ENCODE data around the gene RAB21.
"Not testable (repeated sequence)": the region's sequence is repeated elsewhere in the genome, so short reads cannot be mapped to it uniquely, and the experiment has no call there.

RAB21 gene

DNA sequence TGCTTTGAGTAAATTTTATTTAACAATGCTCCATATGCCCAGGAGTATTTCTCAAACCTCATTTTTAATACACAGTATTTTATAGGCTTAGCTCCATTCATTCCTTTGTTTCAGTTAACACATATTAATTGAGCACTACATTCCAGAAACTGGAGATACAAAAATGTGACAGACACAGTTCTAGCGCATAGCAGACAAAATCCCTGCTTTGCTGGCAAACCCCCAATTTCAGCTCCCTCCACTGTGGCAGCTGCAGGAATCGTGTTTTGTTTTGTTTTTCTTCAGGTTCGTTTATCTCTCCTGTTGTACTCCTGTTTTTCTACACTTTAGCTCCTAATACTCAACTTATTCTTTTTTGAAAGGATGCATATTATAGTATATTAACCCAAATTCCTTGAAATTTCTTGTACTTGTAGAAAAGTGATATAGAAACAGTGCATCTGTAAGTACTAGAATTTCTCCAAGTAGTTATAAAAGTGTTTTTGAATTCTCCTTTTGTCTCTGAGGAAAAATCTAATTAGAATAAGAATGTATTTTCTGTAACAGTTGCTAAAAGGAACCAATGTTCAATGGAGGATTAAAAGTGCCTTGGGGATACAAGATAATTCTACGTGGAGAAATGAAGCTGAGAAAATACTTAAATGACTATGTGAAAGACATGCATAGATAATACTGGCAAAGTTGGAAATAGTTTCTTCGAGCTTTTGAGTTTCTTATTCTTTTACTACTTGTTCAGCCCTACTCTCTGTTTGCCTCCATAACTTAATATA lies 6.4 kb upstream of the RAB21 start:
- DNase-seq (ENCODE audit: extremely low spot score, insufficient read length, low read depth) (no peak), FAIRE-seq (no peak)

DNA sequence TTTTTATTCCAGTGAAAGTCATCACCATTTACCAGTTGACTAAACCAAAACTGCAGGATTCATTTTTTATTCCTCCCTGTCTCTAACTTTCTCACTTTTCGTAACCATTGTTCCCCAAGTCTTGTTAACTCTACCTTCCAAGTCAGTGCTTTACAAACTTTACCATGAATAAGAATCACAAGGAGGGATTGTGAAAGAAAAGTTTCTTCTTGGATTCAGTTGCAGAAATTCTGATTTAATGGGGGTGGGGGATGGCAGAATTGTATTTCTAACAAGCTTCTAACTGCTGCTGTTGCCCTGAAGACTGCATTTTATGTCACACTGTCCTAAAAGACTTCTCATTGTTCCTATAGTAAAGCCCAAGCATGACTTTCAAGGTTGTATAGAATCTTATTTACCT lies 5.0 kb upstream of the RAB21 start:
- DNase-seq (ENCODE audit: extremely low spot score, insufficient read length, low read depth) (no peak), FAIRE-seq (no peak)

DNA sequence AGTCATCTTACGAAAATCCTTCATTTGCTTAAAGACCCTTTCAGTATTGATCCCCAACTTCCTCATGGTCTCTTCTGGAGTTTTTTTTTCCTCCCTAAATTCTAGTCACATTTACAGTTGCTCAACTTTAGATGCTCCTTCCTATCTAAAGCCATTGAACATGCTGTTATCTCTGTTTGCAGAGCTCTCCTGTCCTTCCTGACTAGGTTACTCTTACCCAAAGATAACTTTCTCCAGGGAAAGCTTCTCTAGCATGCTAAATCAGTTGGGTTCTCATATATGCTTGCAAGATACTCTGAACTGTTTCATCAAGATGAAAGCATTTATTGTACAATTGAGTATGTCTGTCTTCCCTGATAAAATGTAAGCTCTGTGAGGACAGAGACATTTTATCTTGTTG lies 1.8 kb upstream of the RAB21 start:
- DNase-seq (ENCODE audit: extremely low spot score, insufficient read length, low read depth) (no peak), FAIRE-seq (no peak)

DNA sequence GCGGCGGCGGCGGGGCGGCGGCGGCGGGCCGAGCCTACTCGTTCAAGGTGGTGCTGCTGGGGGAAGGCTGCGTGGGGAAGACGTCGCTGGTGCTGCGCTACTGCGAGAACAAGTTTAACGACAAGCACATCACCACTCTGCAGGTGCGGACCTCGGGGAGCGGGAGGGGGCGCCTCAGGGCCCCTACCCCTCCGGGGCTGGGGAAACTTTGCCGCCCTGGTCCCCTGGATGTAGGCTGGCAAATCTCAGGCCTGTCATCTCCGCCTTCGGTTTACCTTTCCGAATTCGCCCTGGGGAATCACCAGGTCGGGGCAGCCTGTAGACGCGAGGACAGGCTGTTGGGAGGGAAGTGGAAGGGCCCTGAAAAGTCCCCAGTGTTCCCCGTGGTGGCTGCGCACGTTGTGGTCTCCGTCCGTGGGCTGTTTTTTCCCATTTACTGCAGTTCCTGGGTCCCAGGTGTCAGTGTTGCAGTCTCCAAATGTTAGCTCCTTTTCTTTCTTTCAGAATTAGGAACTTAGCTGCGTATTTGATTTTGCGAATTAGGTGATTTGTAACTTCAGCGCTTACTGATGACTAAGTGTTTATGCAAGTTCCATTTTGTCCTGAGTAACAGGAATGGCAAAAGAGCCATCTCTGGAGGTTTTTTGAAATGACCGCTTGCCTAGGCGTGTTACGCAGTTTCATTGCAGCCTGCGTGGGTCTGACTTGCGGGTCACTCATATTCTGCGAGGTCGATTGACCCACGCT lies 656 bp downstream of the RAB21 start:
- DNase-seq (ENCODE audit: extremely low spot score, insufficient read length, low read depth) (peak; percentile 25), FAIRE-seq (peak; percentile 76)

DNA sequence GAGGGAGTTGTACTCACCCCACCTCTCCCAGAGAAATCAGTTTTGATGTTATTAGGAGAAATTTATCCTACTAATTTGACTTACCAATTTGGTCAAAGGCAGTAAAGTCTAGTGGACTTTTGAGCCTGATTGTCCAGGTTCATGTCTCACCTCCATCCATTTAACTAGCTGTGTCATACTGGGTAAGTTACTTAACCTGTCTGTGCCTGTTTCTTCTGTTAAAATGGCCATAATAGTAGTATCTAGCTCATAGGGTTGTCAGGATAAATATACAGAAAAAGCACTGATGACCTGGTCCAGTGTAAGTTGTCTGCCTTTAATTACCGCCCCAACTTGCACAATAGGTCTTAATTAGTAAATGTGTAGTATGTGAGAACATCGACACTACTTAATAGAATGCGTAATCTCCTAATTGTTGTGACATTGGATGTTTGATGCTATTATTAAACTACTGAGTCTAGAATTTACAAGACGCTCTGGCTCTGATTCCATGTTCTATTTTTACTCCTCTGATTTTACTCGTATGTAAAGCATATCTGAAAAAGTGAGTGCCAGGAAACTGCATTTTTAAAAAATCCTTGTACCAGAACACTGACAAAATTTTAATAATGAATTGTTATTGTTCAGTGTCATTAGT lies 1.5 kb downstream of the RAB21 start:
- DNase-seq (ENCODE audit: extremely low spot score, insufficient read length, low read depth) (no peak), FAIRE-seq (peak; percentile 46)

DNA sequence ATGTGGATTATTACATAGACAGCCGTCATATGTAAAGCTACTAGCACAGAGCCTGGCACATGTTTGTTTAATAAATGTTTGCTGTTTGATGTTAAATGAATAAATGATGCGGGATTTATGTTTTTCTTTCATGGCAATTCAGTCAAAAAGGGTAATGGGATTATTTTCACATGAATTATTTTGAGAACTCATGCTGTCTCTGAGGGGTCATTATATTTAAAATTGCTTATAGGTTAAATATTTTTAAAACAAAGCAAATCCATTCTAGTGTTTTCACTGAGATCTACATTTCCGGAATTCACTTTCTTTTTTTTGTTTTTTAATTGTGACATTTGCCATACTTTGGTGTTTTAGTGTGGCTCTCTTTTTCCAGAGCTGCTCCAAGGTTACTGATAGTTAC lies 5.3 kb downstream of the RAB21 start:
- no peak for FAIRE-seq
- no peak for DNase-seq (ENCODE audit: extremely low spot score, insufficient read length, low read depth)

DNA sequence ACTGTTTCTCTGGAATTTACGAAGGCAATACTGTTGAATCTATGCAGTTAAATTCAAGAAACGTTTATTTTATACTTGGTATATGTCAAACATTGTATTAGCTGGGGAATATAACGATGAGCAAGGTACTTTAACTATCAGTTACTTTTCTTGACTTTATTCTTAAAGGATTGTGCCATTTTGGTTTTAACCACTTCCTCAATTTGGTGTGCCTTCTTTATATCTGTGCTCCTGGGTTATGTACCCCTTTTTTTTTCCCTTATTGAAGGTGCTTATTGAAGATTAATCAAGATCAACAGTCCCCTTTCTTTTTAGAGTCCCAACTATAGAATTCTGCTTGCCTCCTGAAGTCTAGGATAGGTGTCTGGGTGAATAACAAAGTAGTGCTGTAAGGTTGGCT lies 5.8 kb downstream of the RAB21 start:
- FAIRE-seq (no peak), DNase-seq (ENCODE audit: extremely low spot score, insufficient read length, low read depth) (no peak)

DNA sequence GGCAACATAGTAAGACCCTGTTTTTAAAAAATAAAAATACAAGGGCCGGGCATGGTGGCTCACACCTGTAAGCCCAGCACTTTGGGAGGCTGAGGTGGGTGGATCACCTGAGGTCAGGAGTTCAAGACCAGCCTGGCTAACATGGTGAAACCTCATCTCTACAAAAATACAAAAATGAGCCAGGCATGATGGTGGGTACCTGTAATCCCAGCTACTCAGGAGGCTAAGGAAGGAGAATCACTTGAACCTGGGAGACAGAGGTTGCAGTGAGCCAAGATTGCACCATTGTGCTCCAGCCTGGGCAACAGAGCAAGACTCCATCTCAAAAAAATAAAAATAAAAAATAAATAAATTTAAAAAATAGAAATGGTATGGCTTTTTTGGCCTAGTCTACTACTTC lies 6.7 kb downstream of the RAB21 start:
- not testable (repeated sequence) for FAIRE-seq; DNase-seq (ENCODE audit: extremely low spot score, insufficient read length, low read depth)

DNA sequence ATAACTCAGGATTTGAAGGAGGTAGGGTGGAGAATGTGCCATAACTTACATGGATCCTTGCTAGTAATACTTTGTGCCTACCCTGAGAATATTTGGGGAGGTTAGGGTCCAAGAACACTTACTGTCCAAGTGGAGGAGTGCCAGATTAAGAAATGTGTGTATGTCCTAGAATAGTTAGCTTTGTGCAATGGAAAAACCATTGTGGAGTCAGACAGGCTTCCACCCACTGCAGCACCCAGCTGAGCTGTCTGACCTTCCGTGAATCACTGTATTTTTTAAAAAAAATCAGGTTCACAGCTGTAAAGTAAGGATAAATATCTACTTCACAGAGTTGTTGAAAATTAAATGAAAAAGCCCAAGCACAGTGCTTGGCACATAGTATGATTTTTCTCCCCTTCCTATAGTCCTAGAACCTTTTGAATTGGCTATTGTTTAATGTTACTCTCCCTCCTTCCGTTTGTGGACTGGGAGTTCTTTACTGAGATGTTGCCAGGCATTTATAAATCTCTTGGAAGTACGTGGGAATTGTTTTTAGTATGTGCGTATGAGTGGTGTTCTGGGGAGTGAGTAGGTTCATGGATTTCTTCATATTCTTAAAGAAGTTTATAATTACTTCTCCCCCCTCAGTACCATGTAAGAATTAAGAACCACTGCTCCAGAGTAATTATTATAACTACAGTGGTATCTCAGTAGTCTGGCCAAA lies 9.2 kb downstream of the RAB21 start:
- FAIRE-seq (no peak), DNase-seq (ENCODE audit: extremely low spot score, insufficient read length, low read depth) (no peak)

DNA sequence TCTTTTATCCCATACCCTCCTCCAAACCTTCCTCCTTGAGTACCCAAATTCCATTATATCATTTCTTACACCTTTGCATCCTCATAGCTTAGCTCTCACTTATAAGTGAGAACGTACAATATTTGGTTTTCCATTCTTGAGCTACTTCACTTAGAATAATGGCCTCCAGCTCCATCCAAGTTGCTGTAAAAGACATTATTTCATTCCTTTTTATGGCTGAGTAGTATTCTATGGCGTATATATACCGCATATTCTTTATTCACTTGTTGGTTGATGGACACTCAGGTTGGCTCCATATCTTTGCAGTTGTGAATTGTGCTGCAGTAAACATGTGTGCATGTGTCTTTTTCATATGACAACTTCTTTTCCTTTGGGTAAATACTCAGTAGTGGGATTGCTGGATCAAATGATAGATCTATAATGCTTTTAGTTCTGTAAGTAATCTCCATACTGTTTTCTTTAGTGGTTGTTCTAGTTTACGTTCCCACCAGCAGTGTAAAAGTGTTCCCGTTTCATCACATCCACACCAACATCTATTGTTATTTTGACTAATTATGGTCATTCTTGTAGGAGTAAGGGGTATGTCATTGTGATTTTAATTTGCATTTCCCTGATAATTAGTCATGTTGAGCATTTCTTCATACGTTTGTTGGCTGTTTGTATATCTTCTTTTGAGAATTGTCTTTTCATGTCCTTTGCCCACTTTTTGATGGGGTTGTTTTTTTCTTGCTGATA lies 10.1 kb downstream of the RAB21 start:
- DNase-seq (ENCODE audit: extremely low spot score, insufficient read length, low read depth) (no peak), FAIRE-seq (no peak)

DNA sequence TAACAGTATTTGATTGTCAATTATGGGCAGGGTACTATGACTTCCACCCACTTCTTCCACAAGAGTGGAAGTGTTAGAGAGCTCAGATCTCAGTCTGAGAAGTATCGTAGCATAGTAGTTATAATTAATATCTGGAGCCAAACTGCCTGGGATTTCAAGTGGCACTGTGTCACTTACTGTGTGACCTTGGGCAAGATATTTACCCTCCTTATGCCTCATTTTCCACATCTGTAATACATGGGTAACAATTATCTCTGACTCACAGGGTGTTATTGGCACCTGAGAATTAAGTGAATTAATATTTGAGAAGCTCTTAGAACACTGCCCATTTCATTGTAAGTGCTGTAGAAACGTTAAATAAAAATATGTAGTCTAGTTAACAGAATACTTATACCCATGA lies 11.5 kb downstream of the RAB21 start:
- FAIRE-seq, result no peak
- DNase-seq (ENCODE audit: extremely low spot score, insufficient read length, low read depth), result no peak

DNA sequence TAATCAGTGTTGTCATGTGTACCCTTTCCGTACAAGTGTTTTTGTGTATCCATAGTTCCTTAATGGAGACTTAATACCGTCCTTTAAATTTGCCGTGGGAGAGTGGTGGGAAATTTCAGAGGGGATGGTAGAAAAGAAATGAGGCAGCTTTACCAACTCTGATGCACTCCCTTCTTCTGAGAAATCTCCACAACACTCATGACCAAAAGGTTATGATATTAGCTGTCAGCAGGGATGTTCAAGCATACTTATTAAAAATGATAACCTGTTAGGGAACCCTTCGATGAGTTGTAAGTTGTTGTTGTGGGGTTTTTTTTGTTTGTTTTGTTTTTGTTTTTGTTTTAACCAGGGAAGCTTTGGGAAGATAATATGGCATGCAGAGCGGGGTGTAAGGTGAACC lies 12.5 kb downstream of the RAB21 start:
- no peak for DNase-seq (ENCODE audit: extremely low spot score, insufficient read length, low read depth)
- FAIRE-seq, result no peak

DNA sequence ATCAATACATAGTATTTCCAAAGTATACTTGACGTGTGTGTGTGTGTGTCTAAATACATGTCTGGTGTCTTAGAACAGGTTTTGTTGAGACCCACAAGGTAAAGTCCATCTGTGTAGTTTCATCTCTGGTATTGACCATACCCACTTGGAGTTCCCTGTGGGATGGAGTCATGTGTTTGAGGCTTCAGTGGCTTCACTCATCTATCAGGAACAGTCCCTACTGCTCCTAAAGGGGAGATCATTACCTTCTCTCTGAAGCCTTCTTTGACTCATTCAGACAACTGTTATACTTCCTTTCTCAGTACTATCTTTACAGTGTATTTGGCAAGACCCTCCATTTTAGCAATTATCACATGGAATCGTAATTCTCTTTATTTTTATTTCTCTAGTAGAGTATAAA lies 14.2 kb downstream of the RAB21 start:
- FAIRE-seq, result no peak
- no peak for DNase-seq (ENCODE audit: extremely low spot score, insufficient read length, low read depth)

DNA sequence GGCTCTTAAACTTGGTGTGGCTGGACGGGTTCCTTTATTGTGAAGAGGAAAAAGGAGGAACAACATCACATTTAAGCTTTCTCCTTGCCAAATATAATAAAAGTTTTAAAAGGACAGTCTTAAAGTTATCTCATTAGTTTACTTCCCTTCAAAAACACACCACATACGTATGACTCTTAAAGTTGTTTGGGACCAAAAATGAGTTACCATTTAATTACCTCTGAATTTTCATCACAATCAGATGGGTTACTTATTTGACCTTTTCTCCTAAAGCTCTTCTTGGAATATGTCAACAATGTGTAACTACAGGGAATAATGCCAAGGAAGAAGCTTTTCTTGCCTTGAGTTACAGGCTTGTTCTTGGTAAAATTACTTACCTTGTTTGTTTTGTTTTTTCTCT lies 16.4 kb downstream of the RAB21 start:
- FAIRE-seq (no peak), DNase-seq (ENCODE audit: extremely low spot score, insufficient read length, low read depth) (no peak)

DNA sequence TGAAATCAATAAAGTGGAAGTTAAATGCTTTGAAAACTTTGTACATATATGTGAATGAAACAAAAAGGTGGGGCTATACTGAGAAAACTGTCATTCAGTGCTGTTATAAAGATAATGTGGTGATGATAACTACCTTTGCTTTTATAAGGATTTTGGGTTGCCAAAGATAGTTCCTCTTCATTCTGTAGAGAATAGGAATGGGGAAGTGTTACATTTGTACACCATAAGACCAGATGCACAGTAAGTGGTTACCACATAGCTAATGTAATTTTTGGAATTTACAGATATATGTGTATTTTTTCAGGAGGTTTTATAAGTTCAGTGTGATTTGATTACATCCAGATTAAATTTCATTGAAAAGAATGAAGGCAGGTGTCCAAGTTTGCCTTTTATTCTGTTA lies 18.1 kb downstream of the RAB21 start:
- FAIRE-seq (no peak), DNase-seq (ENCODE audit: extremely low spot score, insufficient read length, low read depth) (no peak)

DNA sequence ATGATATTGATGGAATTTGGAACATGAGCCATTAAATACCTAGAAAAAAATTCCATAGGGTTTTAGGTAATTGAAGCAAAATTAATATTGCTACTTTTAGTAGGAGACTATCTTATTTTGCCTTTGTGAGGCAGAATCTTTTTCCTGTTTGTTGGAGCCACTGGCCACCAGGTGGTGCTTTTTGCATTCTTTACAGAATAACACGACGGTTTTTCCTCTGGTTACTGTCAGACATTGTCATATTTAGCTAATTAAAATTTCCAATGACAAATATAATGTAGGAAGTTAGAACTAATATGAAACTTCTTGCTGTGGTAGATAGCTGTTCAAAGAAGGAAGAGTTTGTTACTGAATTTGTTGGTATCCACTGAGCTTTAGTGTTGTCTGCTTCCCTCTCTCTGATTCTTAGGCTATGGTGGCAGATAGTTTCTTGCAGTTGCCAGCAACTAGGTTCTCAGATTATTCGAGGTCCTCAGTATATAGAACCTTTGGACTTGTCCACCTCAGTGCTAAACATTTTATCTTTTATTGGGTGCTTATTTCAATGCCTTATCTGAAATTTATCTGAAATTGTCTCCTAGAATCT lies 25.7 kb downstream of the RAB21 start:
- peak; percentile 80 for FAIRE-seq
- no peak for DNase-seq (ENCODE audit: extremely low spot score, insufficient read length, low read depth)

DNA sequence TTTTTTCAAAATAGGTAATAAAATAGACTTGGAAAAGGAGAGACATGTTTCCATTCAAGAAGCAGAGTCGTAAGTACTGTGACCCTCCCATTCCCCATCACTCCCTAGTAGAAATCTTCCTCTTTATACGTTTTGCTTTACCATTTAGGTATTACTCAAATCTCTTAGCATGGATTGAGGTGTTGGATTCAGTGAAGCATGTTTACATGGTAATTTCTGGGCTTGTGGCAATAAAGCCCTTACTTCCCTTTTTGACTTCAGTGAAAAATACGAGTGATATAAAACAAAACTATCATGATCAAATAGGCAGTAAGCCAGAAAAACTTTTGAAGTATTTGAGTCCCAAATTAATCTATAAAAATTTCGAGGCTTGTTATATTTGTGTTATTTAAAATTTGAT lies 27.4 kb downstream of the RAB21 start:
- DNase-seq (ENCODE audit: extremely low spot score, insufficient read length, low read depth) (no peak), FAIRE-seq (peak; percentile 5)

DNA sequence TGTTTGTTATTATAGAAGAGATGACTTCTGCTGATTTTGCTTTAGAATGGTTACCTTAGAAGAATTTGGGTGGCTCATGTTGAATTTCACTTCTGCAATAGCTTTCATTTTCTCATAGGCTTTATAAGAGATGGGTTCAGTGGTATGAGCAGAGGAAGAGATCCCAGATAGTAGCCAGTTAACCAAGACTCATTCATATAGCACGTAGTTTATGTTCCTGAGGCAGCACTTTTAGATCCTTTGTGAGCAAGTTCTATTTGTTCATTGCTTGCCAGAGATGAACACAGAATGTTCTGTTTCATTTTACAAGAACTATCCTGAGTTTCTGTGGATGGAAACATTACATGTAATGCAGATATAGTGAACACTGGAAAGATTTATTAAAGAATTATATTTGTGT lies 32.2 kb downstream of the RAB21 start:
- DNase-seq (ENCODE audit: extremely low spot score, insufficient read length, low read depth), result no peak
- FAIRE-seq, result no peak

DNA sequence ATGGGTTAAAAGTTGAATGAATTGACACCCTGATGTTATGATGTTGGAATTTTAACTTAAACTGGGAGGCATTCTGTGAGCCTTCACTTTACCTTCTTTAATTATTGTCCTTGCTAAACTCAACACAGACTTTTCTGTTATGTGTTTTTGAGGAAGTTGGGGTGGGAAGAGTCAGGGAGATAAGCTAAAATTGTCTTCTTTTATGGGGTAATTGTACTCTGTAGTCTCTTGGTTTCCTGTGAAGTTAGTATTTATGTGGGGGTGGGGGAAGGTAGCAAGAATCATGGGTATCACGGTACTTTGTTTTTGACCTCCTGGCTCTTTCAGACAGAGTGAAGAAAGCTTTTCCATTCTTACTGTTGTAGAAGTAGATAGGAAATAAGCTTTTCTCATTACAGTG lies 32.9 kb downstream of the RAB21 start:
- no peak for FAIRE-seq

DNA sequence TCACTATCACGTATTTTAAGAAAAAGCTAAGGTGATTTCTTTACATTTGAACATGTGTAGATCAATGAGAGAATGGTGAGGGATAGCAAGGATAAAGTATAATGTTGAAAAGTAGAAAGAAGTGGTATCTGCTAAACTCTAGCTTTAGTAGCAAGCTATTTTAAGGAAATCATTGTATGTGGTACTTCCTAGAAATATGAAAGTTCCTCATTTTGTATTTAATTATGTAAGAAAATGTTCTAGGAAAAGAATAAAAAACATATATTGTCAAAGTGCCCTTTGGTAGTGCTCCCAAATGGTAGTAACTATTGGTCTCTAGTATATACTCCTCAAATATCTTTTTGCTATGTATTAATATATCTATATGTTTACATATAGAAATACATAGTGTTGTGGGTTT lies 35.7 kb downstream of the RAB21 start:
- no peak for DNase-seq (ENCODE audit: extremely low spot score, insufficient read length, low read depth)
- no peak for FAIRE-seq

More for the DNA sequence above, 32.9 kb downstream of the RAB21 start:
- DNase-seq (ENCODE audit: extremely low spot score, insufficient read length, low read depth), result no peak
